Left lung (tissue), 10 donors: ENCODE data around the gene RBM4B. TPM values are rescaled to one million over a fixed set of nuclear protein-coding genes. Genes with fewer than 3 reads are reported as not detected.

Experiments
- ATAC-seq: fragments of 200-7000 bp; cut with Tn5 transposase; one replicate; pipeline ENCODE4 v1.9.1; 2020; ENCODE audit warnings: moderate library complexity
- DNase-seq, 4 donors: peaks; one replicate each; pipeline ENCODE4 v3.0.0-alpha.2; 2013 to 2020
- H3K27ac ChIP-seq, 2 donors: fragments of 200-600 bp; sonication (generic) in 1 of 2; one replicate each; pipeline versions ENCODE4 v1.5.0 to v1.8.0; 2020 to 2021
- H3K27me3 ChIP-seq, 2 donors: fragments of 200-600 bp; sonication (generic) in 1 of 2; one replicate each; pipeline versions ENCODE4 v1.5.0 to v1.8.0; 2020 to 2021
- H3K36me3 ChIP-seq, 2 donors: fragments of 200-600 bp; sonication (generic) in 1 of 2; one replicate each; pipeline versions ENCODE4 v1.5.0 to v1.8.0; 2020 to 2021
- H3K4me1 ChIP-seq, 2 donors: fragments of 200-600 bp; one replicate each; pipeline ENCODE4 v1.8.0; 2021
- H3K4me3 ChIP-seq, 2 donors: fragments of 200-600 bp; sonication (generic) in 1 of 2; one replicate each; pipeline versions ENCODE4 v1.5.0 to v1.8.0; 2020 to 2021; ENCODE audit warnings: mild to moderate bottlenecking in 1 of 2
- H3K9me3 ChIP-seq, 2 donors: fragments of 200-600 bp; sonication (generic) in 1 of 2; one replicate each; pipeline versions ENCODE4 v1.5.0 to v1.8.0; 2020 to 2021
- intact Hi-C, 2 donors: fragments of 100-400 bp; cut with DNase I; formaldehyde crosslinking; loops; one replicate each; pipeline versions ENCODE4 v1.11.2 to v1.14.2; 2022
- polyA plus RNA-seq, 6 donors: library from polyadenylated mRNA; unstranded; fragments of 120-200 nt; gene quantifications; one replicate each; pipeline ENCODE4 v1.2.1, GENCODE V29; 2013; ENCODE audit not compliant: insufficient read length in 6 of 6
- total RNA-seq, 2 donors: library from RNA; stranded (reverse); fragmentation: NEBNext Ultra II Directional; extraction: Animal tissue kit (Norgen Biotek cat#: 25700); gene quantifications; one replicate each; pipeline ENCODE4 v1.2.1, GENCODE V29; 2021
- TF ChIP-seq, protein P1 (sequence below), 2 donors: fragments of 200-600 bp; sonication (generic) in 1 of 2; IDR thresholded peaks; one replicate each; pipeline versions ENCODE4 v1.5.0 to v1.8.0; 2021; ENCODE audit warnings: antibody characterized with exemption in 2 of 2
- donor health status: DM: no; HTN: yes; CAD: no.
- donor health status: DM: no; HTN: no; CAD: no.

The RBM4B gene
- total and polyA plus RNA-seq, 8 donors: 15.8 to 78.9 (median 71.0) TPM

DNA sequence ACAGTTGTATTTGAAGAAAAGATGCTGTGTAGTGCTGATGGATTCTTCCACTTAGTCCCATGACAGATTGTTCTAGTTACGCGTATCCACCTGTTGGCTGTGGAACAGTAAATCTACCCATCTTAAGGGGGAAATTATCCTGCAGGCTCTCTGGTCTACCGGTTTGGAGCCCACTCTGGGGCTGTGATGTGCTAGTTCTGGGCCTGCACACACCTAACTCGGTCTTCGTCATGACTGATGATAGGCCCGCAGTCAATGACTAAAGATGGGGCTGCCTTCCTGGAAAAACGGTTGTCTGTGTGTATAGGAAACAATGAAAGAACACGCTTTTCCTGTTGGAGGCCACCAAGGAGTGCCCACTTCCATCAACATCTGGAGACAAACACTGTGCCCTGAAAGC is 6.2 kb upstream of the RBM4B start:
- DNase-seq (no peak), ATAC-seq (no peak)
- no peaks in the 10 kb centered on the region for H3K4me1 ChIP-seq
- no peak overlapping the region for H3K4me3 ChIP-seq
- intact Hi-C loops: loop anchor here in 1 of 2 donors (10.0 kb wide), 1 partner anchor 99 kb away; no protein-coding TSS in a partner anchor
- H3K9me3 ChIP-seq: no peaks in the 10 kb centered on the region
- H3K36me3 ChIP-seq: no peaks in the 10 kb centered on the region
- H3K27me3 ChIP-seq: no peaks in the 10 kb centered on the region
- no peak overlapping the region for H3K27ac ChIP-seq
- TF ChIP-seq, protein P1, sequence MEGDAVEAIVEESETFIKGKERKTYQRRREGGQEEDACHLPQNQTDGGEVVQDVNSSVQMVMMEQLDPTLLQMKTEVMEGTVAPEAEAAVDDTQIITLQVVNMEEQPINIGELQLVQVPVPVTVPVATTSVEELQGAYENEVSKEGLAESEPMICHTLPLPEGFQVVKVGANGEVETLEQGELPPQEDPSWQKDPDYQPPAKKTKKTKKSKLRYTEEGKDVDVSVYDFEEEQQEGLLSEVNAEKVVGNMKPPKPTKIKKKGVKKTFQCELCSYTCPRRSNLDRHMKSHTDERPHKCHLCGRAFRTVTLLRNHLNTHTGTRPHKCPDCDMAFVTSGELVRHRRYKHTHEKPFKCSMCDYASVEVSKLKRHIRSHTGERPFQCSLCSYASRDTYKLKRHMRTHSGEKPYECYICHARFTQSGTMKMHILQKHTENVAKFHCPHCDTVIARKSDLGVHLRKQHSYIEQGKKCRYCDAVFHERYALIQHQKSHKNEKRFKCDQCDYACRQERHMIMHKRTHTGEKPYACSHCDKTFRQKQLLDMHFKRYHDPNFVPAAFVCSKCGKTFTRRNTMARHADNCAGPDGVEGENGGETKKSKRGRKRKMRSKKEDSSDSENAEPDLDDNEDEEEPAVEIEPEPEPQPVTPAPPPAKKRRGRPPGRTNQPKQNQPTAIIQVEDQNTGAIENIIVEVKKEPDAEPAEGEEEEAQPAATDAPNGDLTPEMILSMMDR (IDR thresholded peaks at IDR 0.05): no peak

DNA sequence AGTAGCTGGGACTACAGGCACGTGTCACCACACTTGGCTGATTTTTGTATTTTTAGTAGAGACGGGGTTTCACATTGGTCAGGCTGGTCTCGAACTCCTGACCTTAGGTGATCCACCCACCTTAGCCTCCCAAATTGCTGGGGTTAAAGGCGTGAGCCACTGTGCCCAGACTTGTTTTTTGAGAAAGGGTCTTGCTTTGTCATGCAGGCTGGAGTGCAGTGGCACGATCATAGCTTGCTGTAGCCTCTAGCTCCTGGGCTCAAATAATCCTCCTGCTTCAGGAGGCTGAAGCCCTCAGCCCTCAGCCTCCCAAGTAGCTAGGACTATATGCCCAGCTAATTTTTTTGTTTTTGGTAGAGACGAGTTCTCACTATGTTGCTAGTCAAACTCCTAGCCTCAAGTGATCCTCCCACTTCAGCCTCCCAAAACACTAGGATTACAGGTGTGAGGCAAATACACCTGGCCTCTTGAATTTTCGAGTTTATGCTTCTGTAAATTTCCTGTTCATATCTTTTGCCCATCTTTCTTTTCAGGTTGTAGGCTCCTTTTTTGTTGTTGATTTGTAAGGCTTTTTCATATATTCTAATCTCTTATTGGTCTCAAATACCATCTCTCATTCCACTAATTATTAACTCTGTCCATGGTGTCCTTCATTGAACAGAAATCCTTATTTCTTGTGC is 3.4 kb upstream of the RBM4B start:
- Histone ChIP-seq H3K27ac (no peak overlapping the region), H3K27me3 (no peaks in the 10 kb centered on the region), H3K9me3 (no peaks in the 10 kb centered on the region), H3K4me1 (peaks cover 6 to 13% of the 10 kb centered on the region in 2 donors), H3K4me3 (no peak overlapping the region), H3K36me3 (no peaks in the 10 kb centered on the region)
- intact Hi-C loops: loop anchor here in 1 of 2 donors (10.0 kb wide), 1 partner anchor 96 kb away; no protein-coding TSS in a partner anchor
- TF ChIP-seq, protein P1 (IDR thresholded peaks at IDR 0.05): no peak
- DNase-seq (no peak), ATAC-seq (no peak)

DNA sequence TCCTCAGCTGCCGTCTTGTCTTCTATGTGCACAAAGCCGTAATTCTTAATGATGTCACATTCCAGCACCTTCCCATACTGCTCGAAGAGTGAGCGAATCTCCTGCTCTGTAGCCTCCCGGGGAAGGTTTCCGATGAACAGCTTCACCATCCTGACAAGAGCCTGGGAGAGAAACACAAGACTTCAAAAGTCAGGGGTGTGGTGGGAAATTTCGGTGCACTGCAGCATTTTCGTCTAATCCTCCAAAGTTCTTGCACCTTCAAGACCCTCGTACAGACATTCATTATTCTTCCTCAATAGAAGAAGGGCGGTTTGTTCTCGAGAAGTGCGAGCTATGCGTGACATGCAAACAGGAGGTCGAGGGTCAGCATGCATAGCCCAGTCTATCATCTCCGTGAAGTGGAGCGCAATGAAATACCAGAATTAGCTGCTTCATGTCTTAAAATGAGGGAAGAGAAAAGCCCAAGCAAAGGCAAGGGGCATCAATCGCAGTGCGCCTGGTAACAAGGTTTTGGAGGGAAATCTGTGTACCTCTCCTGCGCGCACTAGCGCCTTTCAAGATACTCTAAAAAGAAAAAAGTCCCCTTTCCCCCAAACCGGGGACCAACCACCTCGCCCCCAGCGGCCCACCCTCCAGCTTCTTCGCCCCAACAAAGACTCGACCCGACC is 622 bp downstream of the RBM4B start:
- peak overlapping the region; percentile 46 to 75 for H3K4me3 ChIP-seq
- DNase-seq (no peak), ATAC-seq (no peak)
- no peaks in the 10 kb centered on the region for H3K9me3 ChIP-seq
- no peaks in the 10 kb centered on the region for H3K27me3 ChIP-seq
- intact Hi-C loops: no loop called here
- peaks cover 23 to 49% of the 10 kb centered on the region in 2 donors for H3K4me1 ChIP-seq
- H3K27ac ChIP-seq: peak overlapping the region; percentile 90 to 96
- TF ChIP-seq, protein P1 (IDR thresholded peaks at IDR 0.05): no peak
- H3K36me3 ChIP-seq: no peaks in the 10 kb centered on the region

DNA sequence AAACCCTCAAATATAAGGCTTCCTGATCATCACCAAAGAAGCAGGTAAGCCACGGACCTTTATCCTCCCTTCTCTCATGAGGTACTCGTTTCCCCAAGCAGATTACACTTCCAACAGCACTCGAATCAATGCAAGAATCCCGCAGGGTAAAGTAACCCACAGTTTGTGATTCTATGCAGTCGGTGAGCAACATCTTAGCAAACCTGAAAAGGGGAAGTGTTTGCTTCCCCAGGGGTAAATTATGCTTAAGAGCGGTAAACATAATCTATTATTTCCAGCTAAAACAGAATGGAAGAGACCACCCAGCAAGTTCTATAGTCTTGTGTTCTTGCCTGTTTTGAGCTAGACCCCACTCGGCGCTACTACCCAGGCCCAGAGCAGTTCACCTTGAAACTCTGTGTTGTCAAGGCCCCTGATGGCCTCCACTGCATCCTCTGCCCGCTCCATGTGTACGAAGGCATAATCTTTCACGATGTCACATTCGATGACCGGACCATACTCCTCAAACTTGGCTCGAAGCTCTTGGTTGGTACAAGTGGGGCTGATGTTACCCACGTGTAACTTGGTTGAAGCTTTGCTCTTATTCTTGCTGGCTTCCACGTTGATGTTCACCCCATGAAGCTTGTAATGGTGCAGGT is 1.3 kb downstream of the RBM4B start:
- intact Hi-C loops: no loop called here
- Histone ChIP-seq H3K4me3 (peak overlapping the region in 1 of 2 donors; percentile 75), H3K4me1 (peaks cover 23 to 49% of the 10 kb centered on the region in 2 donors)

More for the DNA sequence above, 1.3 kb downstream of the RBM4B start:
- no peaks in the 10 kb centered on the region for H3K36me3 ChIP-seq
- no peaks in the 10 kb centered on the region for H3K27me3 ChIP-seq
- TF ChIP-seq, protein P1 (IDR thresholded peaks at IDR 0.05): no peak
- DNase-seq: no peak
- no peaks in the 10 kb centered on the region for H3K9me3 ChIP-seq
- H3K27ac ChIP-seq: peak overlapping the region in 1 of 2 donors; percentile 3
- no peak for ATAC-seq
